ENCODE results near the gene HEPHL1.

The HEPHL1 gene

DNA sequence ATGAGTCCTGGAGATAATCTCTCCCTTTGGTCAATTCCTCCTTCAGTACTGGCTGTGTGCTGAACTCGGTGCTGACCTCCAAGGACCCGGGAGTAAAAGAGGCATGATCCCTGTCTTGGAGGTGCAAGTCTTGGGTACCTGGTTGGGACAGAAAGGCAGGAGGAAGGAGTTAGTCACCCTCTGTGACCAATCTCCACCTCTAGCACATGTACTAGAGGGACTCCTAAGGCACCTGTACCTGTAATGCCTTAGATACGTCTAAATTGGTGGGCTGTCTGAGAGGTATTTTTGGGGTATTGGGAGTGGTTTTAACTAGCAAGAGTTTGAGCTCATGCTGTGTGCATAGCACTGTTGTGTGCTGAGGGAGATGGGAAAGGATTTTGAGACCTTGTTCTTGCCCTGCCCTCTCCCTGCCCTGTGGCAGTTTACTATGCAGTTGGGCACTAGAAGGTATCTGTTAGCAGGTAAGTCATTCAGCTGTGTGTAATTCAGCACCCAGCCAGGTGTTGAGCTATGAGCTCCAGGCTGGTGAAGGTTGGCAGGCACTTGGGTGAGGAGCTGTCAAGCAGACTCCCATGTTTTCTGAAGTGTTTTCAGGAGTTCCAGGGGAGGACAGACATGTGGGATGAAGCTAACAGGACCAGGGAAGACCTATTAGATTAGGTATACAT is 110.0 kb downstream of the HEPHL1 start:
- DNase-seq = no peak

DNA sequence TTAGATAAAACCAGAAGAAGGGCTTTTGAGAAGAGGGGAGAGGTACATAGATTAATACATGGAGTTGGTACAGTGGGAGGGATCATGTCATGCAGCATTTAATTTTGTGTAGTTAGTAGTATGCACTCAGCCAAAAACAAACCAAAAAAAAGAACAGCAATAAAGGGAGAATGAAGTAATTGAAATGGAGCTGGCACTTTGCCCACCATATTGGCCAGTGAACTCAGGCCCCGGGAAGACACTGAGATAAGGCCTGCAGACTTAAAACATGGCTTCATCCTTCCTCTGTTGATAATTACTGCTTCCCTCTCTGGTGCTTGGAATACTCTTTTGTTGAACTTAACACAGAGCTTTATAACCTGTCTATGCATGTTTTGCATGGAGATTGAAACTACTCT is 110.6 kb downstream of the HEPHL1 start:
- no peak for DNase-seq

- DNase-seq = no peak
Measured at GRCh38 chr11:94132152-94132558, 111.0 kb downstream of the HEPHL1 start.

- no peak for DNase-seq
Measured at GRCh38 chr11:94132823-94133408, 111.8 kb downstream of the HEPHL1 start.

DNA sequence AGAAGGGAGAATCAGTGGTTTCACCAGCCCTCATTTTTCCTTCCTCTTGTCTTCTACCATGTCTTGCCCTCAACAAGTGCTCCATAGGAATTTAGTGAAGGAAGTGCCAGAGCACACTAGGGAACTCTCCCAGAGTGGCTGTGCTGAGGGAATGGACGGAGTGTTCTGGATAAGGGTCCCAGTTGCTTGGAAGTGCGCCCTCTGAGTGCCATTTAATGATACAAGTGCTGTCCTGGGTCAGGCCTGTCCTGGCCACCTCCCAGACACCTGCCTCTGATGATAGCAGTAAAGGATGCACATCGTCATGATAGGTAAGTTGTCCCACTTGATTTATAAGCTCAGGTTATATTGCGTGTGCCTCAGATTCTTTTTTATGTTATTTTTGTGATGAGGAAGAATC is 112.6 kb downstream of the HEPHL1 start:
- DNase-seq = no peak

- peak; percentile 38 to 50 for DNase-seq
Measured at GRCh38 chr11:94134651-94135512, 113.7 kb downstream of the HEPHL1 start.

- DNase-seq = no peak
Measured at GRCh38 chr11:94139416-94139815, 118.3 kb downstream of the HEPHL1 start.

DNA sequence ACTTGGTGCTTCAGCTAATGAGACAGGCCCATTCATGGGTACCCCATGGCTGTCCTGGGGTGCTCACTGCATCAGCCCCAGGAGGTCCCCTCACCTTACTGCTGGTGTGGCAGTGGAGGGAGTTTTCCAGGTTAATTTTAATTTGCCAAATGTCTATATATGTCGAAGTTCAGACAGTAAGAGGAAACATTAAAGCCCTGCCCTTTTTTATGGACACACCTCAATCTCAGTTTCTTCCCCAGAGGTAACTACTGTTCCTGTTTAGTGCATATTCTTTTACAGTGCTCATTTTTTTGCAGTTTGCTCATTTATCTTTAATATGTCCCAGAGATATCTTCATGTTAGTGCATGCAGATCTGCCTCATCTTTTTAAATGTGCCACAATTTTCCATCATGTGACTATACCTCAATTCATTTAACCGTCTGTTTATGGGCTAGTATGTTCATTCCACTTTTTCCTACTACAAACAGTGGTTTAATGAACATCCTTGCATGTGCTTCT is 119.1 kb downstream of the HEPHL1 start:
- DNase-seq = no peak

- DNase-seq = no peak
Measured at GRCh38 chr11:94141511-94142307, 120.6 kb downstream of the HEPHL1 start.

DNA sequence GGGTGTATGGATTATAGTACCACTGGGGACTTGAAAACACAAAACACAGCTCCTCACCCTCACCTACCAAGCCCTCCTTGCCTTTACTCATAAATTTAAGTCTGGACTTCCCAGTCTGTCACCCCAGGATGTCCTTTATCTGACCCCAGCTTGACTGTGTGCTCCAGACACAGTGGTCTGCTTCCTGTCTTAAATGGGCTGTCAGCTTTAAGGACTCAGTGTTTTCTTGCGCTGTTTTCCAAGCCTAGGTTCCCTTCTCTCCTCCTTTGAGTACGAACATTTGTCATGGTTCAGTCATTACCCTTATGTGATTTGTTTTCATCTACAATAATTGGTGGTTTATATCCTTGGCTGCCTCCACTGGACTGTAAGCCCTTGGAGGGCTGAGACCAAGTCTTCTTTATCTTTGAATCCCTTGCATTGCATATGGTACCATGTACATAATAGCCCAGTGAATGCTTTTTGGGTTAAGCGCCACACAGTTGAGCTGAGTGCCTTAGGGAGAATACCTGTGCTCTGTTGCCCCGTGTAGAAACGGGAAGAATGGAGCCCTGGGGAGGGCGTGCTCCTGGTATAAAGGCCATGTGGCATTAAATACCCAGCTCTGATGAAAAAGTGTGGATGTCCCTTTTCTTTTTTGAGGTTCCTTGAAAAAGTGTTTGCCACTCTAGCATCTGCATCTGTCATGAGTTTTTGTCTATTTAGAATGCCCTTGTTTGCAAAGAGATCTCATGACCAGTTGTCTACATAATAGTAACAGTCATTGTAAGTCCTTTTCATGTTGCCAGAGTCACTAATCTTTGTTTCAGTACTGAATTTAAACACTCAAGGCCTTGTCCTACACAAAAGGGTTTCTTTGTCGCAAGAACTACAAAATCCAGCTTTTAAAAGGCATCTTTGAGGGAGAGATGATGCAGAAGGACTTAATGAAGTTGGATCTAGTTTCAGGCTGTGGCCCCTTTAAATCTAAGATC is 121.4 kb downstream of the HEPHL1 start:
- DNase-seq = no peak

DNA sequence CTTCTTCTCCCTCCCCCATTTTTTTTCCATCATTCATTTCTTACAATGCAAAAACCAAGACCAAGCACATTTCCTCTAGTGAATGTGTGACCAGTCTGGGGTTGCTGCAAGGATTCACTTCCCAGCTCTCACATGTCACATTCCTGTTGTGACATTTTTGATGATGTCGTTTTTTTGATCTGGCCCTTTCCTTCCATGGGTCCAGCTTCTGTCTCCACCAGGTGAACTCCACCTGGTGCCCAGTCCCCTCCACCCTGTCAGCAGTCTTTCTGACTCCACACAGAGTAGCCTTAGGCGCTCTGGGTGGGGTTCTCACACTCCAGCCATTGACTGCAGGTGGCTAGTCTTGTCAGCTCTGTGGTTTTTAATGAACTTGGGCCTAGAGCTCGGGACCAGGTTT is 123.1 kb downstream of the HEPHL1 start:
- DNase-seq = peak; percentile 42 to 48

DNA sequence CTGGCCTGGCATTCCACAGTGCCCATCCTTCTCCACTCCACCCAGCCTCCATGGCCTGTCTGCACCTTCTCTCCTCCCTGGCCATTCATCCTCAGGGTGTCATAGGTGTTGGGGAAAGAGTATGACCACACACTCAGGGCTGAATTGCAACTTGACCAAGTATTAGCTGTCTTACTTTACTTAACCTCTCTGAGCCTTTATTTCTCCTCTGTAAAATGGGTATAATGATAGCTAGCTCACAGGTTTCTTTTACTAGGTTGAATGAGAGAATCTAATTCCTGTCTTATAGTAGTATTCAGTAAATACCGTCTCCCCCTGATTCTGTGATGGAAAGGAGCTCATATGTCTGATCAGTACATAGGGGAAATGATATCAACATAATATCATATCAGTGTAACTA is 123.5 kb downstream of the HEPHL1 start:
- DNase-seq = no peak

DNA sequence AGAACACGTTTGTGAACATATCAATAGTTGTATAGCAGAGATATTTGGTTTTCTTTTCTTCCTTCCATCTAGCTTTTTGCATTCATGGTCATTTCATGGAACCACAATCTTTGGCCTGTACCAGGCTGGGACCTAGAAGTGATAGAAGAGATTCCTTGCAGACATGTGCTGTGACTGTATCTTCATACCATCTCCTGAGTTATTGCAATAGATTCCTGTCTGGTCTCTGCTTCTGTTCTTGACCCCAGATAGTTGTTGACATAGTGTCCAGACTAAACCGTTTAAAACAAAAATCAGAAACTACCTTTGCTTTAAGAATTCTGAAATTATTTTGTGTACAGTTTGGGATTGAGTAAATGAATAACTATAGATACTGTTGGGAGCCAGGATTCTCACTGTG is 124.3 kb downstream of the HEPHL1 start:
- no peak for DNase-seq

- DNase-seq = no peak
Measured at GRCh38 chr11:94145916-94146315, 124.8 kb downstream of the HEPHL1 start.

- DNase-seq = no peak
Measured at GRCh38 chr11:94147433-94147845, 126.3 kb downstream of the HEPHL1 start.

- DNase-seq = no peak
Measured at GRCh38 chr11:94148189-94148588, 127.0 kb downstream of the HEPHL1 start.

- no peak for DNase-seq
Measured at GRCh38 chr11:94149431-94150017, 128.4 kb downstream of the HEPHL1 start.

DNA sequence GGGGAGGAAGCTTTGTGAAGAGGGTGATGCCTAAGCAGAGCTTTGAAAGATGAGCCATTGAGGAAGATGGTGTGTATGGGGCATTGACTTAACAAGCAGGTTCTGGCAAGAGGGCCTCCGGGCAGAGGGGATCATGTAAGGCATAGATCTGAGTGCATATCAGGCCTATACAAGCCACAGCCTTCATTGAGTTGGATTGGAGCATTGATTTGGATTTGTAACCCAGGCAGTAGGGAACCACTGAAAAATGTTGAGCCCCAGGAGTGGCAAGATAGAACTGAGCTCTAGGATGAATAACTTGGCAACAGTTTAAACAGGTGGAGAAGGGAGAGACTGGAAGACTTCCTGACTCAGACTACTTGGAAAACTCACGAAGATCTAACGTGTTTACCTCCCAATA is 128.9 kb downstream of the HEPHL1 start:
- DNase-seq = no peak

- no peak for DNase-seq
Measured at GRCh38 chr11:94150704-94151685, 129.8 kb downstream of the HEPHL1 start.
